Fibroblast of skin of abdomen (primary cell): ENCODE data around the gene LTBP1.

Experiments
- DNase-seq: peaks from one replicate; pipeline ENCODE4 v3.0.0-alpha.2; 2013

LTBP1 gene

GRCh38 chr2:33275689-33276444 is 329.1 kb downstream of the LTBP1 start:
- DNase-seq: peak; percentile 56

GRCh38 chr2:33277002-33277426 is 330.3 kb downstream of the LTBP1 start:
- DNase-seq: no peak

- DNase-seq: no peak
Measured at GRCh38 chr2:33278245-33278943, 331.6 kb downstream of the LTBP1 start.

GRCh38 chr2:33284287-33284686 is 337.5 kb downstream of the LTBP1 start:
- DNase-seq: no peak

- DNase-seq: peak; percentile 88
Measured at GRCh38 chr2:33287507-33288005, 340.8 kb downstream of the LTBP1 start.

GRCh38 chr2:33288011-33288410 is 341.3 kb downstream of the LTBP1 start:
- DNase-seq: no peak

- no peak for DNase-seq
Measured at GRCh38 chr2:33289961-33290360, 343.2 kb downstream of the LTBP1 start.

GRCh38 chr2:33291278-33292013 is 344.7 kb downstream of the LTBP1 start:
- DNase-seq: peak; percentile 92

- DNase-seq: no peak
Measured at GRCh38 chr2:33292063-33292462, 345.3 kb downstream of the LTBP1 start.

- DNase-seq: no peak
Measured at GRCh38 chr2:33292981-33293595, 346.3 kb downstream of the LTBP1 start.

GRCh38 chr2:33298233-33298632 is 351.5 kb downstream of the LTBP1 start:
- peak; percentile 90 for DNase-seq

GRCh38 chr2:33301355-33301754 is 354.6 kb downstream of the LTBP1 start:
- no peak for DNase-seq

- no peak for DNase-seq
Measured at GRCh38 chr2:33302348-33302747, 355.6 kb downstream of the LTBP1 start.

- no peak for DNase-seq
Measured at GRCh38 chr2:33304032-33304864, 357.5 kb downstream of the LTBP1 start.

GRCh38 chr2:33307659-33308270 is 361.0 kb downstream of the LTBP1 start:
- no peak for DNase-seq

GRCh38 chr2:33312355-33312754 is 365.6 kb downstream of the LTBP1 start:
- peak; percentile 89 for DNase-seq

- DNase-seq: no peak
Measured at GRCh38 chr2:33313039-33313438, 366.3 kb downstream of the LTBP1 start.

GRCh38 chr2:33314541-33314940 is 367.8 kb downstream of the LTBP1 start:
- DNase-seq: no peak

- peak; percentile 63 for DNase-seq
Measured at GRCh38 chr2:33316328-33316727, 369.6 kb downstream of the LTBP1 start.

GRCh38 chr2:33317369-33318007 is 370.7 kb downstream of the LTBP1 start:
- DNase-seq: peak; percentile 34

- DNase-seq: no peak
Measured at GRCh38 chr2:33318456-33318855, 371.7 kb downstream of the LTBP1 start.
